HG03457 (cell line): Measurements from ENCODE around the gene MLLT3.

Experiments
- ATAC-seq: cut with Tn5 transposase; IDR thresholded peaks from one replicate; pipeline ENCODE4 v1.9.1; 2021; ENCODE audit warnings: moderate number of reproducible peaks; ENCODE audit not compliant: unreplicated experiment

MLLT3 gene

DNA sequence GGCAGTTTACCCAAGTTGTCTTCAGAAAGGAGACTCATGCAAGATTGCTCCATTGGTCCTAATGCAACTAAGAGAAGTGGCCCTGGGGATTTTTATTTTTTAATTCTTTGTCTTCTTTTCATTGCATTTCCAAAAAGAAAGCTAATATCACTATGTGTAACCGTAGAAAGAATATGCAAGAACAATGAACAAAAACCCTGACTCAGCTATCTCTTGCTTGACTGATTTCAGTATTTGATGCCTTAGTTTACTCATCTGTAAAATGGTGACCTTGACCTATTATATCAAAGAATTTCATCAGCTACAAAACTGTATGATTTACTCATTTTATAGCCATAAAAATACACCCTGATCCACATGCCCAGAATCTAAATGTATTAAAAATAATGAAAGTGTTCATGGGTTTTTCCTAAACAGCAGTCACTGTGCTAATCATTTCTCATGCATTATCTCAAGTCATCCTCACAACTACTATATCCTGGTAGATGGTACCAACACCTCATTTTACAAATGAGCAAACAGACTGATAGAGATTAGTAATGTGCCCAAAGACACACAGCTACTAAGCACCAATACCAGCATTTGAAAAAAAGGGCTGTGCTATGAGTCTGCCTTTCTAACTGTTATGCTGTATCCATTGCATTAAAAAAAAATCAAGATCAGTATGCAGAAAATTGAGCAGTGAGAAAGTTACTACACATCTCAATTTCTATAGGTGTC, 185.7 kb downstream of the MLLT3 start:
- no peak for ATAC-seq

DNA sequence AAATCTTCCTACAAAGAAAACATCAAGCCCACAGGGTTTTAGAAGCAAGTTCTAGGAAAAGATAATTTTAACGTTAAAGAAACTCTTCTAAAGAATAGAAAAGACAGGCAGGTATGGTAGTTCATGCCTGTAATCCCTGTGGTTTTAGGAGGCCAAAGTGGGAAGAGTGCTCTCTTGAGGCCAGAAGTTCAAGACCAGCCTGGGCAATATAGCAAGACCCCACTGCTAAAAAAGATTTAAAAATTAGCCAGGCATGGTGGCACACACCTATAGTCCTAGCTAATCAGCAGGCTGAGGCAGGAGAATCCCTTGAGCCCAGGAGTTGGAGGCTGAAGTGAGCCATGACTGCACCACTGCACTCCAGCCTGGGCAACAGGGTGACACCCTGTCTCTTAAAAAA, 193.3 kb downstream of the MLLT3 start:
- no peak for ATAC-seq

DNA sequence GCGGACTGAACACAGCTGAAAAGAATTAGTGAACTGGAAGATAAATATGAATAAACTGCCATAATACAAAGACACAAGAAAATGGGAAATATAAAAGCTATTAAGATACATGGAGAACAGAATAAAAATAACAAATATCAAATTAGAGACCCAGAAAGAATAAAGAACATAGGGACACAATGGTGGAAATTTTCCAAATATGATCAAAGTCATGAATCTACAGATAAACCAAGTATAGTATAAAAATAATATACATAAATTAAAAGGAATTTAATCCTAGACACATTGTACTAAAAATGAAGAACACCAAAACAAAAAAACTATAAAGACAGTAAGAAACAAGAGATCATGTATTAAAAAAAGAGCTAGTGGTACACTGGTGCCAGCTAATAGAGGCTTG, 194.9 kb downstream of the MLLT3 start:
- no peak for ATAC-seq

DNA sequence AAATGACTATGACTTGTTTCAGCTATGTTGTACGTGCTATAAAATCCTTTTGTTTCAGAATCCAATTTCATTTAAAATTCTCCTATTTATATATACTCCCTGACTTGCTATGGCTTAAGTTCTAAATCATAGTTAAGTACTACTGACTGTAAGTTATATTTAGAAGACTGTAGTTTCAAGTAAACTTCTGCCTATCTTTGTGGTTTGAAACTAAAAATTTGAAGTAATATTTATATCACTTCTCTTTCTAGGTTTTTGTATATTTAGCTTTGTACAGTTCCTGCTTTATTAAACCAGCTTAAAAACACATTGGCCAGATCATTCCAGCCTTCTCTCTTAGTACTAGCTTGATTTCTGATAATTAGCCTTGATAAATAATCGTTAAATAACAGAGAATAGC, 196.3 kb downstream of the MLLT3 start:
- no peak for ATAC-seq

DNA sequence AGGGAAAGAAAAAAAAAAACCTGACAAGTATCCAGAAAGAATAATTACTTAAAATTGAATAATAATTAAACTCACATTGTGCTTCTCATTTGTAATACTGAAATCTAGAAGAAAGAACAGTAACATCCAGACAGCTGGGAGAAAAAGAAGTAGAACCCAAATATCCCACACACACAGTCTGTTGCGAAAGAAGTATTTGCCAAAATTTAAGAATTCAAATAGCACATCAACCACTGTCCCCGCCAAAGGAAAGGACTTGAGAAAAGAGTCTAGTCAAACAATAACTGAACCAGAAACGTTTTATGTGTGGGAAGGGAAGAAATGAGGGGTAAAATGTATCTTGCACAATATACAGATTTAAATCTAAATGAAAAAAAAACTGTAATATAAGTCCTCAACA, 202.8 kb downstream of the MLLT3 start:
- ATAC-seq: no peak

DNA sequence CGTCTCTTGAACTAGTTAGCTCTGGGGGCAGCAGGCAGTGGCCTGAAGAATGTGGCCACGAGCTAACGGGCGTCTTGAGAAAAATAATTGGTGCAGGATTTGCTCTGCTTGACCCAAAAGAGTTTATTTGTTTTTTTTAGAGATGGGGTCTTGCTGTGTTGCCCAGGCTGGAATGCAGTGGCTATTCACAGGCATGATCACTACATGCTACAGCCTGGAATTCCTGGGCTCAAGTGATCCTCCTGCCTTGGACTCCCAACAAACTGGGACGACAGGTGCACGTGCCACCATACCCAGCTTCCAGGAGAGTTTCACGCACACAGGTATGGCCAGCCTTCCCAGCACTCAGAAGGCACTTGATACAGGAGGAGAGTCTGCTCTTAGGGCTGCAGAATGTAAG, 203.8 kb downstream of the MLLT3 start:
- ATAC-seq: no peak

DNA sequence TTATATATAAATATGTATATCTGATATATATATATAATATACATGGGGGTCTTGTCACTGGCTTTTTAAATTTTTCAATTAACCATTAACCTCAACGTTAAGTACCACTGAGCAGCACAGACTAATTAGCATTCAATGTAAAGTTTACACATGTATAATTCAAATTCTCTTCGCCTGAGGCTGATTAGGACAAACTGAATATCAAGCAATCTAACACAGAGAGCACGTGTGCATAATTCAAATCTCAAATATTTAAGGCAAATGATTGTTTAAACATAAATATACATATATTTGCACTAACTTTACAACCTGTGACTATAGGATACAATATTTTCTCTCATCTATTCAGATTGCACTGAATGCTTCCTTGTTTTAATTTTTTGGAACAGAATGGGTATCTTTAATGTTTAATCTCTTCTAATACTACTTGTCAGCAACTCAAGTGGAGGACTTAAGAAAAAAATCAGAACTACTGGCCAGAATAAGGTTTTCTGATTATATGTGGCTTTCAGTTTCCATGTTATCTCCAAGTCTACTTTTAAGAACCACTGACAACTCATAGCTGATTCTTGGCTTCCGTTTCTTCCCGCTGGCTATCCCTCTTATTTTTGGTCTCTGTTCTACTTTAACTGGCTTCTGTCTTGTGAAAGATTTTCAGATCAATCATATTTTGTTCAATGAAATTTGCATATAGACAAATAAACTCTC, 204.8 kb downstream of the MLLT3 start:
- ATAC-seq: no peak

DNA sequence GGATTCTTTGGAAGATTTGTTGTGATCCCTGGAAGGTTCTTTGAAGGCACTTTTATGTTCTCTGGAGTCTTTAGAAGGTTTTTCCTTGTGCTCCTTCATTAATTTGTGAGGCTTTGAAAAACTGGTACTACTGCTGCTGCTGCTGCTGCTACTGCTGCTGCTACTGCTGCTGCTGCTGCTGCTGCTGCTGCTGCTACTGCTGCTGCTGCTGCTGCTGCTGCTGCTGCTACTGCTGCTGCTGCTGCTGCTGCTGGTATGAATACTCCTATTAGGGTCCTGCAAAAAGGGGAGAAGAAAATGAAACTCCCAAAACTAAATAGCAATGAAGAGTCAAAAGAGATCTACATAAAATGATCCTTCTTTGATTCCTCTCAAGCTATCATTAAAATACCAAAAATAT, 208.1 kb downstream of the MLLT3 start:
- ATAC-seq: no peak

DNA sequence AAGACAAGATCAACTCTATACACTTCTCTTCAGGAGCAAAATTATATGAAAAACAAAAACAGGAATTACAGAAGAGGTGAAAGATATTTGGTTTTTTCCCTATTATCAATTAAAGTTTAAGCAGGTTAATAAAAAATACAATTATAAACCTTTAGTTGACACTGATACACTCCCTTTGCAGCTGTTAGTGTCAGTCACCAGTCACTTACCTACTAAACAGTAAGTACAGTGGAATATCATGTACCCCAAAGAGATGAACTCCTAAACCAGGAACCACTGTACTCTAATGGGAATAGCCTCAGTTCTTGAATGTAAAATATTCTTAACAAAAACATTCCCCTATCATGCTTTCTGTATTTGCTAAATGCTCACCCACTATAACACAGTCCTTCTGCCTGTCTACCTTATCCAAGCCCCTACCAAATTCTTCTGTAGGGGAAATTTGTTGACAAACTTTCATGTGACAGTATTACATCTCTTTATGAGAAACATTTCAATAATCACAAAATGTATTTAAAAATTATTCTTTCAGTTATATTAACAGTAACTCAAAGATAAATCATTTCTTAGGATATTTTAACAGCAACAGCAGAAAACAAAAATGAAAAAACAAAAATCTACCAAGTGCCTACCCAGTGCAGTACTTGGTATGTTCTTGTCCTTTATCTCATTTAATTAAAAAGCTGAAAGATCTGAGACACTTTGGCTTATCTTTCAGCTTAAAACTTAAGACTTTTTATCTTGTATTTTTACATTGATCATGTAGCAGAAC, 212.8 kb downstream of the MLLT3 start:
- no peak for ATAC-seq

DNA sequence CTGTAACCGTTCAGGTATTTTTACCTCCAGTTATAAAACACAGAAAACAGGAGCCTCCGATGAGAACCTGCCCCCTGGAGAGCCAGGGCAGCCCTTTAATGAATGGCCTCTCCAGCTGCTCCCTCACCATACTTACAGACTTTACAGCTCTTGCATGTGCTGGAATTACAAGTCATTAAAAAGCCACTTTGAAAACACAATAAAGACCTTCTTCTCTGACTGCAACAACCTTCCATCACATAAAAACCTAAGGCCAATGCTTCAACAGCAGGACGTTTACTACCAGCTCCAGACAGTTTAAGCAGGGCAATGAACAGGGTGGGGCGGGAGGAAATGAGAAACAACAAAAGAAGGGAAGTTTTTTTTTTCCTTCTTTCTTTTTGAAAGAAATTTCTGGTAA, 213.8 kb downstream of the MLLT3 start:
- no peak for ATAC-seq

DNA sequence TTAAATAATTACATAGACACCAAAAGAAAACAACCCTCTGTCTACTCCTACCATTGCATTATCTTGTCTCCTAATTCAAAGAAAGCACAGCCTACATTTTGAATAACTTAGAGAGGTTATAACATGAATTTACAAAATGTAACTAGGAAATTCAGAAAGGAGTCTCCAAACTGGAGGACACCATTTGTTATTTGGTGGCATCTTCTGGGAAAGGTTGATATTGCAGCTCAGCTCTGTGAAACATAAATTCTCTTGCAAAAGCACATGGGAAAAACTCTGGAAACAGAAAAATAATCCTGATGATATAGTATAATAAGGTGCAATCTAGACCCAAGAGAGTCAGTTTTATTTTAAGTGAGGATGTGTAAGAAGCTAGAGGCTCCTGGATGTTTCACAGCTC, 215.3 kb downstream of the MLLT3 start:
- ATAC-seq: no peak

DNA sequence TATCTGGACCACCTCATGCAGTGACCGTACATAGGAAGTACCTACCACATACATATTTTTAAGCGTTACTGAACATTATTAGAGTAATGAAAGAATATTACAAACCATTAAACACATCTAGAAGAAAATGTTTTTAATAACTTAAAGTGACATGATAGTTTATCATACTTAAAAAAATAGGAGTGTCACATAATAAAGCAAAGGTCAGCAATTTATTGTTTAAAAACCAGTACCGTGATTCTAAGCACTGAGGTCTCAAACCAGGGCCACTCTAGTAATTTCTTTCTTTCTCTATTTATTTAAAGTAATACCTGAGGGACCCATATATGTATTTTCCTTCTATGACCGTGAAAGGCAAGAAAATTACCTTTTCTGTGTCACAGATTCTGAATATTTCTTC, 216.0 kb downstream of the MLLT3 start:
- no peak for ATAC-seq

DNA sequence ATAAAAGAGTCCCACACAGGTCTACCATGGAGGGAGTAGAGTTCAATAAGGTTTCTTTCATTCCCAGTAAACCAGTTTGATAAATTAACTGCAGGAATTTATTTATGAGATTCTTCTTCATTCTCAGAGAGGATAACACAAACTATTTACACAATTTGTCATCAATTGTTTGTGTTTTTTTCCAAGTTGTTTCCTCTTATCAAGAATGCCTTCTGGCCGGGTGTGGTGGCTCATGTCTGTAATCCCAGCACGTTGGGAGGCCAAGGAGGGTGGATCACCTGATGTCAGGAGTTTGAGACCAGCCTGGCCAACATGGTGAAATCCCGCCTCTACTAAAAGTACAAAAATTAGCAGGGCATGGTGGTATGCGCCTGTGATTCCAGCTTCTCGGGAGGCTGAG, 216.7 kb downstream of the MLLT3 start:
- no peak for ATAC-seq

DNA sequence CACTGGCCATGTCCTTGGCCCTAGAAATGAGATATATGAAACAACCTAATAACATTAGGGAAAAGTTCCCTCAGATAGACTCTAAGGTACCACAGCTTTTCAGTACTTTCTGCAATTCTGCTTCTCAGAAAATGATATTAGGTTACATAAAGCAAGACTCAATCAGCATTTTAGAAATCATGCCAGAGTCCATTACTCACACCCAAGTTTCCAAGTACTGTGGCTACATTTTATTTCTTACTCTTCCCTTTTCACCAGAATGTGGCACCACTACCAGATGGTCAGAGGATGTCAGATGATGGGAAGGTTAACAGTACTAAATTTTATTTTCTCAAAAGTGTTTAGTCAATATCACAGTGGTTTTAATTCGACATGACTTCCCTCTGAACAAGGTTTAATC, 217.2 kb downstream of the MLLT3 start:
- ATAC-seq: no peak

DNA sequence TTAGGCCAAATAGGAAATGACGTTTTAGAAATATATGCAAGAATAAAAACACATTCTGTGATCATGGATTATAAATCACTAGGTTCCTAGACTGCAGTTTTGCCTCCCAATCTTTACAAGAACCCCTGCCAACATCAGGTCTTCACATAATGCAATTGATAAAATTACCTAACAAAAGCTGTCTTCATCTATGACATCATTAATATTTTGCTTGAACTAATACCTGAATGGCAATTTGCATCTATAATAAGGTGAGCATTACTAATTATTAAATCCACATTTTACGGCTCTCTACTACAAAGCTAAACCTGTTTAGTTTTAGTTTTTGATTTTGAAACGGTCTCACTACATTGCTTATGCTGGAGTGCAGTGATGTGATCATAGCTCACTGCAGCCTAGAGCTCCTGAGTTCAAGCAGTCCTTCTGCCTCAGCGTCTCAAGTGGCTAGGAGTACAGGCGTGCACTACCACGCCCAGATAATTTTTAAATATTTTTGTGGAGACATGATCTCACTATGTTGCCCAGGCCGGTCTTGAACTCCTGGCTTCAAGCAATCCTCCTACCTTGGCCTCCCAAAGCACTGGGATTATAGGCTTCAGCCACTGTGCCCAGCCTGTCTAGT, 218.0 kb downstream of the MLLT3 start:
- ATAC-seq: no peak

DNA sequence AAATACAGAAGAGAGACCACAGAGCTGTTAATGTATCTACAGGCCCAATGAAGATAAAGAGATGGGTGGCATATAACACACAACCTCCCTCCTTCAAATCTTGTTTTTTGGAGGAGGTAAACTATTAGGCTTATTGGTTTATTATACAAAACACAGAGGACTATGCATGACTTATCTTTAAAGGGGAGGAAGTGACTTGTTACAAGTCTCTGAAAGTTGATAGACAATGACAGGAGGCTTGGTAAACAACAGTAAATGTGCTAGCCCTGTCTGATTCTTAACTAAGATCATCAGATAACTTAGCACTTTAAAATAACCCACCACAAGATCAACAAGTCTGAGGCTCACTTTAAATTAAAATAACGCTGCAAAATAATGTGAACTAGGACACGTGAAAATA, 219.0 kb downstream of the MLLT3 start:
- no peak for ATAC-seq

DNA sequence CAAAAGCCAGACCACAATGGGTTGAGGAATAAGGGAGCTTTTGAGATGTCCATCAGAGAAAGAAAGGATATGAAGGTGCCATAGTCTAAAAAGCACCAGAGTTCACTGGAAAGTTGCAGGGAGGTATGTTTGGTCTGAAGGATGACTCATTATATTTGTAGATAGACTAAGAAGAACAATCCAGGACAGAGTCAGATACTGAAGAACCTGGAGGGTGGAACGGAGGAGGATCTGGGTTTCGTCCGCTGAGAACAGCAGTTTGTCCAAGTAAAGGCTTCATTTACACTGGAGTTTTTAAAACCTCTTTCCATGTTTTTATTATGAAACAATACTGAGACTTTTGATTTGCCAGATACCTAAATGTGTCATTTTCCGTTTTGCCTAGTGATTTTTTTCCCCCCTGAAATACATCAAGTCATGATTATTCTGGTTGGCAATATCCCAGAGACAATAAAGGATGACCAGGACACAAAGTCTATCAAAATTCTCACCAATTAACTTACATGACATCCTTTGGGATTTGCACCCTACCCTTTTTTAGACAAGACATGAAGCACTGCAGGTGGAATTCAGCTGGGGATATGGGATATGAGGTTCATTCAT, 219.9 kb downstream of the MLLT3 start:
- no peak for ATAC-seq

DNA sequence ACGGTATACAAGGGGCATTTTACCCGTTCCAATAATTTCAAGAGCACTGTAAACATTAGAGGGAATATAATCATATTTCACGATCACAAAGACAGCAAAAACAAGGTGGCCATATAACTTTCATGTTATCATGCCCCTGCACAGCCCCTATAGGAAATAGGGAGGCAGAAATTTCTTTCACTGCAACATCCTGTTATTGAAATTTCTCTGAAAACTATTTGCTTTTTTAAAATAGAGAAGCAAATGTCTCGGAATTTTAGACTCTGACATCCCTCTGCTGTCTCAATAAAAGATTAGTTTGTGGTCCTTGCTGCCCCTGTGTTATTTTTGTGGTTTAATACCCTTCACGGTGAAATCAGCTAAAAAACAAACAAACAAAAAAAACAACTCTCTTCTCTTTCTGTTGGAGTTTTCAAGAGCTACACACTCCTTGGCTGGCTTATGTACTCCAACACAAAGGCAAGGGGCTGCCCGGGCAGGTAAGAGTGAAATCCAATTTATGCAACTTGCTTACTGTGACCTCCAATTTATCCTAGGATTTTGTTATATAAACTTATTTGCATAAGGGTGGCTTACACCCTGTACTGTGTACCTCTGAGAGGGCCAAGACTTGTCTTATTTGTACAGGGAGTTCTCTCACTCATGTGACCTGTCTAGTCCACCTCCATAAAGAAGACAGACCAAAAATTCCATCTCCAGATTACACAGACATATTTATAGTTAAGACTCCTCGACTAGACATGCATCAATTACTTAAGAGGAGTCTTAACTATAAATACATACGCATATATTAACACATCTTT, 223.6 kb downstream of the MLLT3 start:
- no peak for ATAC-seq

DNA sequence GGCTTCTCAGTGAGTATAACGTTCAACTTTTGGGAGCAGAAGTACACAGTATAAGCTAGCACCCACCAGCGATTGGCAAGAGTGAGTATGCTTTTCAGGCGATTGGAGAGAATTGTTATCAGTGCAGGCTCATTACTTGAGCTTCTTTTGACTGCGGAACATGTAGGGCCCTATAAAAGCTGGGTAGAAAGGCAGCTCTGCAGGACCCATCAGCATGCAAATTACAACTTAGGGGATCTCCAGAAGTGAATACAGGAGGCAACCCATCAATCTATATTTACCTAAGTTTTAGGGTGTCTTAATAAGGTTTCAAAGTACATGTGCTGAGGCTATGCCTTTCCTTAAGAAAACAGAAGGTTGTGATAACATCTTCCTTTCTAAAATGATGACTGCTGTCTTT, 225.0 kb downstream of the MLLT3 start:
- no peak for ATAC-seq

DNA sequence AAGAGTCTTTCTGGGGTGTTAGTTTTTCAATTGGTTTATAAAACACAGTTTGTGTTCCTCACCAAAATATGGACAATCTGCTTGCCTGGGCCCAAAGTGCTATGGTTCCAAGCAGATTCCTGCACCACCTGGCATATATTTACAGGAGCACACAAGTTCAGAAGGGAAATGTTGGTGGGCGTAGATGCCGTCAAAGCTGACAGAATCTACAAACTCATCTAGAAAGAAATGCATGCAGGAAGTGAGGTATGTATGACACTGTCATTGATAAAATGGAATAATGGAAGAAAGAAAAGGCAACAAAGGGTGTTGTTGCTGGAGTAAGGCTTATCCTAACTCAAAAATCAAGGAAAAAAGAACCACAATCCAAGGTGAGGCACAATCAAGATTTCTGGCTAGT, 225.8 kb downstream of the MLLT3 start:
- ATAC-seq: no peak
